Heart right ventricle (tissue), 16 donors: Measurements from ENCODE around the gene RFX2. TPM values are rescaled to one million over a fixed set of nuclear protein-coding genes. Genes with fewer than 3 reads are reported as not detected.

Source experiments
- ATAC-seq, 8 donors: fragments of 200-7000 bp; cut with Tn5 transposase; one replicate each; pipeline ENCODE4 v1.9.1; 2020; ENCODE audit warnings: mild to moderate bottlenecking in 8 of 8, moderate library complexity in 8 of 8, moderate number of reproducible peaks in 1 of 8
- DNase-seq, 2 donors: peaks; one replicate each; pipeline ENCODE4 v3.0.0-alpha.2; 2020
- H3K27ac ChIP-seq, 10 donors: fragments of 200-600 bp; sonication (generic) in 2 of 10; one replicate each; pipeline versions ENCODE4 v1.5.0 to v1.8.0; 2020 to 2022; ENCODE audit warnings: mild to moderate bottlenecking in 3 of 10
- H3K27me3 ChIP-seq, 7 donors: fragments of 200-600 bp; one replicate each; pipeline ENCODE4 v1.8.0; 2021 to 2022; ENCODE audit warnings: mild to moderate bottlenecking in 2 of 7
- H3K36me3 ChIP-seq, 9 donors: fragments of 200-600 bp; sonication (generic) in 1 of 9; one replicate each; pipeline versions ENCODE4 v1.5.0 to v1.8.0; 2020 to 2022; ENCODE audit warnings: mild to moderate bottlenecking in 2 of 9
- H3K4me1 ChIP-seq, 9 donors: fragments of 200-600 bp; sonication (generic) in 1 of 9; one replicate each; pipeline versions ENCODE4 v1.5.0 to v1.8.0; 2020 to 2022; ENCODE audit warnings: mild to moderate bottlenecking in 4 of 9
- H3K4me3 ChIP-seq, 10 donors: fragments of 200-600 bp; sonication (generic) in 2 of 10; one replicate each; pipeline versions ENCODE4 v1.5.0 to v1.8.0; 2020 to 2022; ENCODE audit warnings: mild to moderate bottlenecking in 7 of 10, moderate library complexity in 2 of 10
- H3K9me3 ChIP-seq, 11 donors: fragments of 200-600 bp in 10 of 11; sonication (generic) in 2 of 11; one replicate each; pipeline versions ENCODE4 v1.5.0 to v1.8.0; 2013 to 2022; ENCODE audit warnings: mild to moderate bottlenecking in 2 of 11, control low read depth in 1 of 11, moderate library complexity in 1 of 11
- WGBS, 2 donors: extraction: QIAGEN DNeasy Blood & Tissue Kit; methylation state at CpG; one replicate each; pipeline ENCODE4 v1.1.7; 2013; ENCODE audit warnings: inconsistent platforms in 1 of 2; 5-methylcytosine and 5-hydroxymethylcytosine counted together
- intact Hi-C, 10 donors: fragments of 100-400 bp; cut with DNase I; formaldehyde crosslinking; loops; one replicate each; pipeline versions ENCODE4 v1.11.1 to v1.14.2; 2022
- polyA plus RNA-seq, 2 donors: library from polyadenylated mRNA; stranded (reverse); fragments of 200-250 nt; gene quantifications; one replicate each; pipeline ENCODE4 v1.2.3, GENCODE V29; 2013
- total RNA-seq, 10 donors: library from RNA; stranded (reverse); fragmentation: NEBNext Ultra II Directional in 3 of 10; extraction: Animal tissue kit (Norgen Biotek cat#: 25700) in 3 of 10; gene quantifications; one replicate each; pipeline versions ENCODE4 v1.2.1 to v1.2.4, GENCODE V29; 2021 to 2023
- TF ChIP-seq, protein P1 (sequence below), 9 donors: fragments of 200-600 bp; sonication (generic) in 2 of 9; IDR thresholded peaks; one replicate each; pipeline versions ENCODE4 v1.5.0 to v1.8.0; 2021 to 2022; ENCODE audit warnings: antibody characterized with exemption in 9 of 9, mild to moderate bottlenecking in 5 of 9, moderate library complexity in 1 of 9
- donor health status: Arrhythmogenic right ventricular cardiomyopathy.
- donor health status: ischemic (EF 13 %, LVEDD 7.1; RV severe dilation, severe dysfunction).
- donor health status: healthy with polysubstance abuse.
- donor health status: DM: no; HTN: yes; CAD: no.
- donor health status: DM: no; HTN: no; CAD: no.
- donor health status: ischemic (EF 25% LVEDD 6.9; RV normal size, moderate dysfunction).
- donor health status: ischemic (EF 25% LVEDD 5.7; RV mildly dilated, moderate dysfunction).
- donor health status: healthy.
- donor health status: DM: yes; HTN: yes; CAD: no.
- donor health status: Ischemic cardiomyopathy.
- donor health status: ischemic (EF 35%, LVEDD 5.7; RV mildly dilated, moderate dysfunction).
- donor health status: nonischemic (EF 11% LVEDD 7.7; RV severe dilation, severe dysfunction).
- donor health status: DM: yes; HTN: yes; CAD: no.
- donor health status: PGD.
- donor health status: ischemic (EF 29% LVEDD 5.4; RV normal size, mild dysfunction).
- donor health status: nonischemic (EF 23%, LVEDD 6.1; RV moderate dilation, normal function).

The RFX2 gene
- total and polyA plus RNA-seq, 12 donors: 4.2 to 17.4 (median 5.2) TPM

DNA sequence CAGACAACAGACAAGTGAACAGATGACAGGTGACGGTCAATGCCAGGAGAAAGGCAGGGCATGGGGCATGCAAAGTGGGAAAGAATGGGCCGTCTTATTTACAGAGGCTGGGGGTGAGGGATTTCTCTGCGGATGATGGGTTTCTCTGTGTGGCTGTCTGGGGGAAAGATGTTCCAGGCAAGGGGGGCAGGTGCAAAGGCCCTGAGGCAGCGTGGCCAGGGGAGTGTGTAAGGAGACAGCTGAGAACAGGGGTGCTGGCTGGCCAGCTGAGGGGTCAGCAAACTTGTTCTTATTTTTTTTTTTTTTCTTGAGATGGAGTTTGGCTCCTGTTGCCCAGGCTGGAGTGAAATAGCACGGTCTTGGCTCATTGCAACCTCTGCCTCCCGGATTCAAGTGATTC, 110.6 kb downstream of the RFX2 start:
- Histone ChIP-seq H3K9me3 (no peaks in the 10 kb centered on the region), H3K36me3 (peaks cover 0 to 67% (median 8%) of the 10 kb centered on the region in 9 donors), H3K27me3 (no peaks in the 10 kb centered on the region), H3K27ac (no peak overlapping the region), H3K4me3 (no peak overlapping the region), H3K4me1 (peaks cover 0 to under 1% (median 0%) of the 10 kb centered on the region in 9 donors)
- intact Hi-C loops: no loop called here
- DNase-seq (no peak), ATAC-seq (no peak)
- 97 to 98% methylated on average over 6 of the region's 6 CpGs for WGBS, 2 donors
- TF ChIP-seq, protein P1, sequence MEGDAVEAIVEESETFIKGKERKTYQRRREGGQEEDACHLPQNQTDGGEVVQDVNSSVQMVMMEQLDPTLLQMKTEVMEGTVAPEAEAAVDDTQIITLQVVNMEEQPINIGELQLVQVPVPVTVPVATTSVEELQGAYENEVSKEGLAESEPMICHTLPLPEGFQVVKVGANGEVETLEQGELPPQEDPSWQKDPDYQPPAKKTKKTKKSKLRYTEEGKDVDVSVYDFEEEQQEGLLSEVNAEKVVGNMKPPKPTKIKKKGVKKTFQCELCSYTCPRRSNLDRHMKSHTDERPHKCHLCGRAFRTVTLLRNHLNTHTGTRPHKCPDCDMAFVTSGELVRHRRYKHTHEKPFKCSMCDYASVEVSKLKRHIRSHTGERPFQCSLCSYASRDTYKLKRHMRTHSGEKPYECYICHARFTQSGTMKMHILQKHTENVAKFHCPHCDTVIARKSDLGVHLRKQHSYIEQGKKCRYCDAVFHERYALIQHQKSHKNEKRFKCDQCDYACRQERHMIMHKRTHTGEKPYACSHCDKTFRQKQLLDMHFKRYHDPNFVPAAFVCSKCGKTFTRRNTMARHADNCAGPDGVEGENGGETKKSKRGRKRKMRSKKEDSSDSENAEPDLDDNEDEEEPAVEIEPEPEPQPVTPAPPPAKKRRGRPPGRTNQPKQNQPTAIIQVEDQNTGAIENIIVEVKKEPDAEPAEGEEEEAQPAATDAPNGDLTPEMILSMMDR (IDR thresholded peaks at IDR 0.05): no peak

DNA sequence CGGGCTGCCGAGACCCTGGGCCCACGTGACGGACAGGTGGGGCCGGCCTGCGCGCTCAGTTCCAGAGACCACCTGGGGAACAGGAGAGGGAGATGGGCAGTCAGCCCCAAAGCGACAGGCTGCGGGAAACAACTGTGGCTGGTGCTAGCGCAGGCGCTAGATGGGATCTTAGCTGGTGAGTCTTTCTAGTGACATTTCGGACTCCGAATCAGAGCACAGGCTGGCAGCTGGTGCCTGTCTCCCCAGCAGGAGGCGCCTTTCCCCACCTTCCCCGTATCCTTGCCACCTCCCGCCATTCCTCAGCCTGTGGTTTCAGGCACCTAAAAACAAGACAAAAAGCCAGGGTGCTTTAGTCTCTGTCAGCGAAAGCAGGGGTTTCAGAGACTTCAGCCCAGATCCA, 112.9 kb downstream of the RFX2 start:
- peaks cover 3 to 21% (median 16%) of the 10 kb centered on the region in 9 donors for H3K4me1 ChIP-seq
- no peak for ATAC-seq
- peaks cover 0 to 49% (median 8%) of the 10 kb centered on the region in 9 donors for H3K36me3 ChIP-seq
- no peak for DNase-seq
- 84 to 90% methylated on average over 17 of the region's 17 CpGs for WGBS, 2 donors
- H3K9me3 ChIP-seq: no peaks in the 10 kb centered on the region
- H3K27ac ChIP-seq: no peak overlapping the region
- TF ChIP-seq, protein P1 (IDR thresholded peaks at IDR 0.05): no peak
- intact Hi-C loops: no loop called here
- no peaks in the 10 kb centered on the region for H3K27me3 ChIP-seq
- no peak overlapping the region for H3K4me3 ChIP-seq

DNA sequence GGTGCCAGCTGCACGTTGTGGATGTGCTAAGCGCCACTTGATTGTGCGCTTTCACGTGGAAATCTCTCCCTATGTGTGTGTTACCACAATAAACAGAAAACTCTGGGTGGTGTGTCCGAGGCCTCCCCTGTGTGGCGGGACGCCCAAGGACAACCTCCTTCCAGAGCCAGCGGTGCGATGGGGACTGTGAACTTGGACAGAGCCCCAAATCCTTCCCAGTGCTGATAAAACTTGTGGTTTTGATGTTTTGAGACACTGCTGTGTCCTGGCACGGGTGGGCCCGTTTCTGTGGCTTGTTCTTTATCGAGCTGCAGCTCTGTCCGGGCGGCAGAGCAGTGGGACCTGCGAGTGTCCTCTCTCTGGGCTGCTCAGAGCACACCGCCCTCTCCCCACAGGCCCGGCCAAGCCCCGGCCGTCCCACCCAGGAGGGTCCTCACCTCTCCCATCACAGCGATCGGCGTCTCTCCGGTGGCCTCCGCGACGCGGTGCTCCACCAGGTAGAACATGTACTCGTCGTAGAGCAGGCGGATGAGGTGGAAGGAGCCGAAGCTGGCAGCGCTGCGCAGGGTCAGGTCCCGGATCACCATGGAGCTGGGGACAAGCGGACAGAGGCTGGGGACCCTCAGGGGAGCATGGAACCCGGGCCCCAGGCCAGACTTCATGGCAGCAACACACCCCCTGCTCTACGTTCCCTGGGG, 113.5 kb downstream of the RFX2 start:
- Histone ChIP-seq H3K4me1 (peaks cover 3 to 21% (median 16%) of the 10 kb centered on the region in 9 donors), H3K27ac (no peak overlapping the region), H3K27me3 (no peaks in the 10 kb centered on the region), H3K9me3 (no peaks in the 10 kb centered on the region), H3K4me3 (no peak overlapping the region), H3K36me3 (peaks cover 0 to 43% (median 8%) of the 10 kb centered on the region in 9 donors)
- WGBS, 2 donors: 93 to 94% methylated on average over 37 of the region's 37 CpGs
- no peak for DNase-seq
- no peak for ATAC-seq
- intact Hi-C loops: no loop called here
- TF ChIP-seq, protein P1 (IDR thresholded peaks at IDR 0.05): no peak

DNA sequence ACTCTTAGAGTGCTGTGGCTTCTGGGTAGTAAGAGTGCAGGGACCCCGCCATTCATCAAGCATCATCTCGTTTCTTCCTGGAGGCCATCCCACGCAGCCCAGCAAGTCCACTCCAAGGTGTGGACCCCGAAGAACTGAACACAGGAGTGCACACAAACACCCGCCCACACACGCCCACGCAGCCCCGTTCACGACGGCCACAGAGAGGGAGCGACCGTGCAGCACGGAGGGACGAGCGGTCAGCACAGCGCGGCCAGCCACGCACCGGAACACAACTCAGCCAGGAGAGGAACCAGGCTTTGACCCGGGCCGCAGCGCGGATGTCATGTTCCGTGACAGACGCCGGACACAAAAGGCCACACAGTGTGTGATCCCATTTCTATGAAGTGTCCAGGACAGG, 114.2 kb downstream of the RFX2 start:
- H3K27ac ChIP-seq: no peak overlapping the region
- intact Hi-C loops: no loop called here
- TF ChIP-seq, protein P1 (IDR thresholded peaks at IDR 0.05): no peak
- H3K9me3 ChIP-seq: no peaks in the 10 kb centered on the region
- no peak overlapping the region for H3K4me3 ChIP-seq
- peaks cover 3 to 21% (median 16%) of the 10 kb centered on the region in 9 donors for H3K4me1 ChIP-seq
- DNase-seq (no peak), ATAC-seq (no peak)
- WGBS, 2 donors: 94 to 96% methylated on average over 26 of the region's 26 CpGs
- peaks cover 0 to 38% (median 8%) of the 10 kb centered on the region in 9 donors for H3K36me3 ChIP-seq
- no peaks in the 10 kb centered on the region for H3K27me3 ChIP-seq
